Pancreas (tissue), 10 donors: ENCODE data around the gene AQP4. TPM values are rescaled to one million over a fixed set of nuclear protein-coding genes. Genes with fewer than 3 reads are reported as not detected.

Experiments used
- ATAC-seq, 4 donors: fragments of 200-7000 bp; cut with Tn5 transposase; one replicate each; pipeline versions ENCODE4 v1.8.0 to v1.9.1; 2020; ENCODE audit warnings: mild to moderate bottlenecking in 4 of 4, moderate library complexity in 4 of 4
- DNase-seq, 6 donors: peaks; one replicate each; pipeline ENCODE4 v3.0.0-alpha.2; 2020
- FAIRE-seq: peaks from 2 replicates; lab custom pipeline; 2012; peaks lifted over from hg19 to GRCh38; lab: Jason Lieb, UNC
- H3K27ac ChIP-seq, 4 donors: fragments of 200-600 bp; sonication (generic); 1 replicate in 3 of 4; 2 replicates in 1 of 4; pipeline versions ENCODE4 v1.5.0 to v1.8.0; 2020
- H3K27me3 ChIP-seq, 4 donors: fragments of 200-600 bp; one replicate each; pipeline ENCODE4 v1.8.0; 2021
- H3K36me3 ChIP-seq, 3 donors: fragments of 200-600 bp; sonication (generic) in 1 of 3; one replicate each; pipeline versions ENCODE4 v1.5.0 to v1.8.0; 2020 to 2021
- H3K4me1 ChIP-seq, 3 donors: fragments of 200-600 bp; one replicate each; pipeline ENCODE4 v1.8.0; 2021
- H3K4me3 ChIP-seq, 4 donors: fragments of 200-600 bp; sonication (generic) in 2 of 4; one replicate each; pipeline versions ENCODE4 v1.5.0 to v1.8.0; 2020 to 2021
- H3K9me3 ChIP-seq, 4 donors: fragments of 200-600 bp; one replicate each; pipeline ENCODE4 v1.8.0; 2021
- WGBS, 2 donors: extraction: QIAGEN DNeasy Blood & Tissue Kit; methylation state at CpG; one replicate each; pipeline ENCODE4 v1.1.7; 2013; 5-methylcytosine and 5-hydroxymethylcytosine counted together
- intact Hi-C, 3 donors: fragments of 100-400 bp; cut with DNase I; formaldehyde crosslinking; loops; one replicate each; pipeline versions ENCODE4 v1.11.1 to v1.14.2; 2022
- polyA plus RNA-seq, 2 donors: library from polyadenylated mRNA; stranded (reverse); fragments of 200-250 nt; gene quantifications; one replicate each; pipeline ENCODE4 v1.2.3, GENCODE V29; 2013
- total RNA-seq, 6 donors: library from RNA; stranded (reverse); fragmentation: NEBNext Ultra II Directional in 4 of 6; extraction: Animal tissue kit (Norgen Biotek cat#: 25700) in 4 of 6; gene quantifications; one replicate each; pipeline versions ENCODE4 v1.2.1 to v1.2.4, GENCODE V29; 2021 to 2023
- TF ChIP-seq, protein P1 (sequence below), 4 donors: fragments of 200-600 bp; sonication (generic) in 3 of 4; IDR thresholded peaks; one replicate each; pipeline versions ENCODE4 v1.5.0 to v1.8.0; 2021; ENCODE audit warnings: antibody characterized with exemption in 4 of 4
- donor health status: healthy with polysubstance abuse.
- donor health status: DM: no; HTN: no; CAD: no; lungs with moderate emphysema.
- donor health status: DM: no; HTN: no; CAD: no.
- donor health status: control.
- donor health status: control.
- donor health status: Bipolar disorder and iron deficiency.
- donor health status: DM: yes; HTN: yes; CAD: no.
- donor health status: DM: no; HTN: no; CAD: no.
- donor health status: DM: no; HTN: no; CAD: no.
- donor health status: DM: yes; HTN: yes; CAD: no.

The AQP4 gene
- total and polyA plus RNA-seq, 8 donors: 0.15 to 0.78 (median 0.45) TPM

DNA sequence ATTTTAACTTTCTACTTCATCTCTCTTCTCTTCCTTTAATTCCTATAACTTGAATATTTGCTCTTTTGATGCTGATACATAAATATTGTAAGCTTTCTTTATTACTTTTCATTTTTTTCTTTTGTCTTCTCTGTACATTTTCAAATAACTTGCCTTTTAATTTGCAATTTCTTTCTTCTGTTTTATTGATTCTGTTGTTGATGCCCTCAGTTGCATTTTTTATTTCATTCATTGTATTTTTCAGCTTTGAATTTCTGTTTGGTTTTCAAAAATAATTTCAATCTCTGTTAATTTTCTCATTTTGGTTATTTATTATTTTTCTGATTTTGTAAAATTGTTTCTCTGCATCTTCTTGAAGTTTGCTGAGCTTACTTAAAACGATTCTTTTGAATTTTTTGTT is 47.0 kb downstream of the AQP4 start:
- Histone ChIP-seq H3K27me3 (no peaks in the 10 kb centered on the region), H3K4me3 (no peak overlapping the region), H3K4me1 (no peaks in the 10 kb centered on the region), H3K9me3 (no peaks in the 10 kb centered on the region), H3K36me3 (no peaks in the 10 kb centered on the region), H3K27ac (no peak overlapping the region)
- WGBS, 2 donors: 32 to 62% methylated on average over 1 of the region's 1 CpG
- ATAC-seq (no peak), DNase-seq (no peak), FAIRE-seq (no peak)
- TF ChIP-seq, protein P1, sequence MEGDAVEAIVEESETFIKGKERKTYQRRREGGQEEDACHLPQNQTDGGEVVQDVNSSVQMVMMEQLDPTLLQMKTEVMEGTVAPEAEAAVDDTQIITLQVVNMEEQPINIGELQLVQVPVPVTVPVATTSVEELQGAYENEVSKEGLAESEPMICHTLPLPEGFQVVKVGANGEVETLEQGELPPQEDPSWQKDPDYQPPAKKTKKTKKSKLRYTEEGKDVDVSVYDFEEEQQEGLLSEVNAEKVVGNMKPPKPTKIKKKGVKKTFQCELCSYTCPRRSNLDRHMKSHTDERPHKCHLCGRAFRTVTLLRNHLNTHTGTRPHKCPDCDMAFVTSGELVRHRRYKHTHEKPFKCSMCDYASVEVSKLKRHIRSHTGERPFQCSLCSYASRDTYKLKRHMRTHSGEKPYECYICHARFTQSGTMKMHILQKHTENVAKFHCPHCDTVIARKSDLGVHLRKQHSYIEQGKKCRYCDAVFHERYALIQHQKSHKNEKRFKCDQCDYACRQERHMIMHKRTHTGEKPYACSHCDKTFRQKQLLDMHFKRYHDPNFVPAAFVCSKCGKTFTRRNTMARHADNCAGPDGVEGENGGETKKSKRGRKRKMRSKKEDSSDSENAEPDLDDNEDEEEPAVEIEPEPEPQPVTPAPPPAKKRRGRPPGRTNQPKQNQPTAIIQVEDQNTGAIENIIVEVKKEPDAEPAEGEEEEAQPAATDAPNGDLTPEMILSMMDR (IDR thresholded peaks at IDR 0.05): no peak
- intact Hi-C loops: no loop called here

DNA sequence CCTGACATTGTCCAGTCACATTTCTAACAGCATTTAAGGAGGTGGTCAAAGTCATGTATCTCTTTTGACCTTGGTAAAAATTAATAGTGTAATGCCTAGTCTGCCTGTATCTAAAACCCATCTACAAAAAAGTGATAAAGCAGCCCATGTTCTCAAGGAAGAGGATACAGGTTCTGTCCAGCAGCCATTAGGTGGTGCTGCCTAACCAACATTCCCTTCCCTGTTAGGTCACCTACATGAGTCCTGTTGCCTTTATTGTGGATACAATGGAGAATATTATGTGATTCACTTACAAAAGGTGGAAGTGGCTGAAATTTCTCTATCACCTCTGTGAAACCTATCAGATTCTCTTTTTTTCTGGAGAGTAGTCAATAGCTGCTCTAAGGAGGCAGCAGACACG is 52.5 kb downstream of the AQP4 start:
- no peaks in the 10 kb centered on the region for H3K27me3 ChIP-seq
- no peaks in the 10 kb centered on the region for H3K9me3 ChIP-seq
- FAIRE-seq: no peak
- no peak overlapping the region for H3K27ac ChIP-seq
- peak; percentile 61 to 87 (median 84) for ATAC-seq
- peak in 3 of 6 donors; percentile 13 to 21 (median 18) for DNase-seq
- no peak overlapping the region for H3K4me3 ChIP-seq
- TF ChIP-seq, protein P1 (IDR thresholded peaks at IDR 0.05): peak in 2 of 4 donors; percentile 15 to 16
- WGBS, 2 donors: 13 to 22% methylated on average over 1 of the region's 1 CpG
- intact Hi-C loops: no loop called here
- no peaks in the 10 kb centered on the region for H3K4me1 ChIP-seq
- H3K36me3 ChIP-seq: no peaks in the 10 kb centered on the region

DNA sequence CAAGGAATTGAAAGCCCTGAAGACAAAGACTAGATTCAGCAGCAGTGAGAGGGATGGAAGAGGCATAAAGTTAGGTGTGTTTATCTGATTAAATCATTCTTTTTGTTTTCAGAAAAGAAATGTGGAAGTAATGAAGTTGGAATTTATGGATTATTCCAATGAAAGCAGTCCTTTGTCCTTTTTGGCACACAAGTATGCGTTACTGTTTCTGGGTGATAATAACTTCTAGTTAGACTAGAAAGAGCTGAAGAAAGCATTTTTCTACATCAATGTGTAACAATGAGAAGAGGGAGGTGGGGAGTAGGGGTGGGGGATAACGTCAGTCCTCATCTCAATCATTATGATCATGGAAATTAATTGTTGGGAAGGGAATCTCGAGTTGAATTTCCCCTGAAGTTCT is 53.0 kb downstream of the AQP4 start:
- Histone ChIP-seq H3K27me3 (no peaks in the 10 kb centered on the region), H3K4me1 (no peaks in the 10 kb centered on the region), H3K4me3 (no peak overlapping the region), H3K36me3 (no peaks in the 10 kb centered on the region), H3K27ac (peak overlapping the region in 1 of 4 donors; percentile 11), H3K9me3 (no peaks in the 10 kb centered on the region)
- DNase-seq: no peak
- FAIRE-seq: no peak
- 31 to 35% methylated on average over 3 of the region's 3 CpGs for WGBS, 2 donors
- TF ChIP-seq, protein P1 (IDR thresholded peaks at IDR 0.05): no peak
- intact Hi-C loops: no loop called here
- ATAC-seq: peak in 2 of 4 donors; percentile 53 to 74

DNA sequence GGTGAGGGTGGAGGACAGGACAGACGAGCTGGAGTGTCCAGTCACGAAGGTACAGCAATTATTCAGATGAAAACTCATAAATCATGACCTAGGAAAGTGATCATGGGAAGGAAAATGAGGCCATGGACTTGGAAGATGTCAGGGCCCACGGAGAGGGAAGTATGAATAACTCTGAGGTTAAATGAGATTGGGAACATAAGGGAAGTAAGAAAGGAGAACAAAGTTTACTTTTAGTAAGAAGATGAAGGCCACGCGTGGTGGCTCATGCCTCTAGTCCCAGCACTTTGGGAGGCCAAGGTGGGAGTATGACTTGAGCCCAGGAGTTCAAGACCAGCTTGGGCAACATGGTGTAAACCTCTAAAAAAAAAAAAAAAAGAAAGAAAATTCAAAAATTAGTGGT is 56.2 kb downstream of the AQP4 start:
- Histone ChIP-seq H3K27ac (no peak overlapping the region), H3K4me1 (no peaks in the 10 kb centered on the region), H3K9me3 (no peaks in the 10 kb centered on the region), H3K27me3 (no peaks in the 10 kb centered on the region), H3K4me3 (no peak overlapping the region), H3K36me3 (no peaks in the 10 kb centered on the region)
- intact Hi-C loops: no loop called here
- FAIRE-seq (no peak), DNase-seq (no peak), ATAC-seq (no peak)
- 69 to 74% methylated on average over 5 of the region's 5 CpGs for WGBS, 2 donors
- TF ChIP-seq, protein P1 (IDR thresholded peaks at IDR 0.05): no peak

DNA sequence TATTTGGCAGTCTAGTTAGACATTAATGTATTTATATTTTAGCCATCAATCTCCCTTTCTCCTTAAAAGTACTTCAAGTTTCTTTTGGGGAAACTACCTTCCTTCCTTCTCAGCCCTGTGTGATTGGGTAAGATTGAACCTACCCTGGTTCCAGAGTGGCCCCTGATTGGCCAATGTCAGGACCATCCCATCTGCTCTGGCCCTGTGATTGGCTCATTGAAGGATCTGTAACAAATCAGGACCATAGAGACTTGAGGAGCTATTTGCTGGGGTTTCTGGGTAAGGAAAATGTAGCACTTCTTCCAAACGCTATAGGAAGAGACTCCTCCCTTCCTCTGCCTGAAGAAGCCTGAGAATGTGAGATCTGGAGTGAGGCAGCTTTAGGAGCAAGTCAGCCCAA is 59.3 kb downstream of the AQP4 start:
- intact Hi-C loops: no loop called here
- no peaks in the 10 kb centered on the region for H3K36me3 ChIP-seq
- no peaks in the 10 kb centered on the region for H3K4me1 ChIP-seq
- 42 to 55% methylated on average over 1 of the region's 1 CpG for whole genome bisulfite sequencing, 2 donors
- DNase-seq (no peak), FAIRE-seq (no peak), ATAC-seq (no peak)
- no peaks in the 10 kb centered on the region for H3K9me3 ChIP-seq
- TF ChIP-seq, protein P1 (IDR thresholded peaks at IDR 0.05): no peak
- H3K4me3 ChIP-seq: no peak overlapping the region
- H3K27ac ChIP-seq: no peak overlapping the region
- no peaks in the 10 kb centered on the region for H3K27me3 ChIP-seq
